ENCODE data around the gene SPATA9. TPM values are rescaled to one million over a fixed set of nuclear protein-coding genes. Genes with fewer than 3 reads are reported as not detected.

SPATA9 gene
- total and polyA plus RNA-seq, 9 of the 15 experiments (the other 6 are each of a cell fraction or from before 2014, with no cell fraction given), result 0.16 to 5.5 (median 0.39) TPM; not detected in 3

DNA sequence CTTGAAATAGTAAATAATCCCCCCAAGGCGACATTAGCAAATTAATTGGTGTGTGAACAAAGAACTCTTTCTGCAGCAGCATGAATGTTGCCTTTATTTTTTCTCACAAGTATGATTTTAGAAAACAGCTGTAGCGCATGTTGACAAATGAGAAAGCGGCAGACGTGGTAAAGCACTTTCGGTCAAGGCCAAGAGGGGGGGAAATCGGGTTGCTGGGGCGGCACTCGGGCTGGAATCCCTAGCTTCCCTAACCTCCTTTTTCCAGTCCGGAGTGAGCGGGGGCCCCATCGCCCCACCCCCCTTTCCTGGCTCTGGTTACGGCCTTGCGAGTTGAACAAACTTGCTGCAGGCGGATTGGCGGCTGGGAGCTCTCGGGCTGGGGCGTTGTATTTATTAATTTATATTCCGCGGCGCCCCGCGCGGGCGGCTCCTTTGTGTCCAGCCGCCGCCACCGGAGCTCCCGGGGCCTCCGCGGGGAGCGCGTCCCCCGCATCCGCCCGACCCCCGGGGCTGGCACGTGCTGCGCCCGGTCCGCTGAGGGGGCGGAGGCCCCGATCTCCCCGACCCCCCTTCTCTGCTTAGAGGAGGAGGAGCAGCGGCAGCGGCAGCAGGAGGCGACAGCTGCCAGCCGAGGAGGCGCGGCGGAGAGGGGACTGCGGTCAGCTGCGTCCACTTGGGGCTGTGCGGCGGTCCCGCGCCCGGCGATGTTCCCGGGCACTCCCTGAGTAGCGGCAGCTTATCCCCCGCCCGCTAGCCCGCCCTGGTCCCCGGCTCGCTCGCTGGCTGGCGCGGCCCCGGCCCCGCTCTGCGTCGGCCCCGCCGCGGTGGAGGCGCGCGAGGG lies 48.2 kb upstream of the SPATA9 start, which contains the start of gene RHOBTB3 (continued):
- TF ChIP-seq, protein P1, sequence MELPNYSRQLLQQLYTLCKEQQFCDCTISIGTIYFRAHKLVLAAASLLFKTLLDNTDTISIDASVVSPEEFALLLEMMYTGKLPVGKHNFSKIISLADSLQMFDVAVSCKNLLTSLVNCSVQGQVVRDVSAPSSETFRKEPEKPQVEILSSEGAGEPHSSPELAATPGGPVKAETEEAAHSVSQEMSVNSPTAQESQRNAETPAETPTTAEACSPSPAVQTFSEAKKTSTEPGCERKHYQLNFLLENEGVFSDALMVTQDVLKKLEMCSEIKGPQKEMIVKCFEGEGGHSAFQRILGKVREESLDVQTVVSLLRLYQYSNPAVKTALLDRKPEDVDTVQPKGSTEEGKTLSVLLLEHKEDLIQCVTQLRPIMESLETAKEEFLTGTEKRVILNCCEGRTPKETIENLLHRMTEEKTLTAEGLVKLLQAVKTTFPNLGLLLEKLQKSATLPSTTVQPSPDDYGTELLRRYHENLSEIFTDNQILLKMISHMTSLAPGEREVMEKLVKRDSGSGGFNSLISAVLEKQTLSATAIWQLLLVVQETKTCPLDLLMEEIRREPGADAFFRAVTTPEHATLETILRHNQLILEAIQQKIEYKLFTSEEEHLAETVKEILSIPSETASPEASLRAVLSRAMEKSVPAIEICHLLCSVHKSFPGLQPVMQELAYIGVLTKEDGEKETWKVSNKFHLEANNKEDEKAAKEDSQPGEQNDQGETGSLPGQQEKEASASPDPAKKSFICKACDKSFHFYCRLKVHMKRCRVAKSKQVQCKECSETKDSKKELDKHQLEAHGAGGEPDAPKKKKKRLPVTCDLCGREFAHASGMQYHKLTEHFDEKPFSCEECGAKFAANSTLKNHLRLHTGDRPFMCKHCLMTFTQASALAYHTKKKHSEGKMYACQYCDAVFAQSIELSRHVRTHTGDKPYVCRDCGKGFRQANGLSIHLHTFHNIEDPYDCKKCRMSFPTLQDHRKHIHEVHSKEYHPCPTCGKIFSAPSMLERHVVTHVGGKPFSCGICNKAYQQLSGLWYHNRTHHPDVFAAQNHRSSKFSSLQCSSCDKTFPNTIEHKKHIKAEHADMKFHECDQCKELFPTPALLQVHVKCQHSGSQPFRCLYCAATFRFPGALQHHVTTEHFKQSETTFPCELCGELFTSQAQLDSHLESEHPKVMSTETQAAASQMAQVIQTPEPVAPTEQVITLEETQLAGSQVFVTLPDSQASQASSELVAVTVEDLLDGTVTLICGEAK (IDR thresholded peaks at IDR 0.05), result no peak
- TF ChIP-seq, protein P1 (CRISPR knock-in tag; IDR thresholded peaks at IDR 0.05), result no peak
- TF ChIP-seq HNRNPH1 (optimal IDR thresholded peaks at IDR 0.05; ENCODE audit: low read depth, low read length), result no peak
- no peak for TF ChIP-seq ZC3H11A (IDR thresholded peaks at IDR 0.05; ENCODE audit: low read depth, low read length)
- 0 out of 2 replicates have a peak, but pooled peaks have one; percentile 50 for TF ChIP-seq GATAD2A (IDR thresholded peaks at IDR 0.05)
- TF ChIP-seq, protein P2, sequence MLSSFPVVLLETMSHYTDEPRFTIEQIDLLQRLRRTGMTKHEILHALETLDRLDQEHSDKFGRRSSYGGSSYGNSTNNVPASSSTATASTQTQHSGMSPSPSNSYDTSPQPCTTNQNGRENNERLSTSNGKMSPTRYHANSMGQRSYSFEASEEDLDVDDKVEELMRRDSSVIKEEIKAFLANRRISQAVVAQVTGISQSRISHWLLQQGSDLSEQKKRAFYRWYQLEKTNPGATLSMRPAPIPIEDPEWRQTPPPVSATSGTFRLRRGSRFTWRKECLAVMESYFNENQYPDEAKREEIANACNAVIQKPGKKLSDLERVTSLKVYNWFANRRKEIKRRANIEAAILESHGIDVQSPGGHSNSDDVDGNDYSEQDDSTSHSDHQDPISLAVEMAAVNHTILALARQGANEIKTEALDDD (IDR thresholded peaks at IDR 0.05), result peak; percentile 27
- TF ChIP-seq SIX5 (IDR thresholded peaks at IDR 0.05; ENCODE audit: borderline replicate concordance in 1 of 2, insufficient read depth in 1 of 2, low read depth in 1 of 2, low read length in 2 of 2), result no peak; a peak in 1 of 4 replicates
- 0 out of 2 replicates have a peak, but pooled peaks have one; percentile 7 for TF ChIP-seq ZNF589 (CRISPR knock-in tag; IDR thresholded peaks at IDR 0.05; ENCODE audit: low read depth)
- peak; percentile 37; the same call in 1 of the 2 replicates for TF ChIP-seq ZNF431 (CRISPR knock-in tag; IDR thresholded peaks at IDR 0.05)
- TF ChIP-seq ZBTB8A (IDR thresholded peaks at IDR 0.05; ENCODE audit: partially characterized antibody), result no peak
- no peak for TF ChIP-seq DNMT1 (IDR thresholded peaks at IDR 0.05)
- no peak for TF ChIP-seq MEF2D (tag; conservative IDR thresholded peaks at IDR 0.05; ENCODE audit: low read depth)
- 0 out of 2 replicates have a peak, but pooled peaks have one; percentile 77 for TF ChIP-seq ZNF76 (CRISPR knock-in tag; IDR thresholded peaks at IDR 0.05; ENCODE audit: borderline replicate concordance)
- peak; percentile 60; the same call in 1 of the 2 replicates for TF ChIP-seq GTF2F1 (IDR thresholded peaks at IDR 0.05; ENCODE audit: low read depth, low read length)
- peak; percentile 67 for TF ChIP-seq POLR2H (tag; IDR thresholded peaks at IDR 0.05; ENCODE audit: low read depth)
- TF ChIP-seq GATAD2B (IDR thresholded peaks at IDR 0.05; ENCODE audit: borderline replicate concordance), result peak; percentile 97
- TF ChIP-seq ZNF79 (CRISPR knock-in tag; IDR thresholded peaks at IDR 0.05; ENCODE audit: low read depth), result no peak
- TF ChIP-seq TGIF2 (CRISPR knock-in tag; IDR thresholded peaks at IDR 0.05), result no peak
